Activated CD4-positive, alpha-beta T cell treated with anti-CD3 and anti-CD28 coated beads, Interleukin-2, amount 50 U/mL, for 1 hour (primary cell): ENCODE data around the gene MTNR1A.
"Not testable (repeated sequence)": the region's sequence is repeated elsewhere in the genome, so short reads cannot be mapped to it uniquely, and the experiment has no call there.

Experiments
- DNase-seq: peaks from one replicate; pipeline ENCODE4 v3.0.0-alpha.2; 2020

Gene MTNR1A

DNA sequence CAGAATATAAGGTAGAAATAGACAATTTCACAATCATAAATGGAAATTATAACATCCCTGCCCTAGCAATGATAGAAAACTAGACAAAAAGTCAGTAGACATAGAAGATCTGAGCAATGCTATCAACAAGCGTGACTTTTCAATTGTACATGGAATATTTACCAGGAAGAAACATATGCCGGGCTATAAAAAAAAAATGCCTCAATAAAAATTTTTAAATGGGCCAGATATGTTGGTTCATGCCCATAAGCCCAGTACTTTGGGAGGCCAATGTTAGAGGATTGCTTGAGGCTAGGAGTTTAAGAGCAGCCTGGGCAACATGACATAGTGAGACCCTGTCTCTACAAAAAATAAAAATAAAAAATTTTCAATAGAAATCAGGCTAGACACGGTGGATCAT lies 5.3 kb upstream of the MTNR1A start:
- no peak for DNase-seq

DNA sequence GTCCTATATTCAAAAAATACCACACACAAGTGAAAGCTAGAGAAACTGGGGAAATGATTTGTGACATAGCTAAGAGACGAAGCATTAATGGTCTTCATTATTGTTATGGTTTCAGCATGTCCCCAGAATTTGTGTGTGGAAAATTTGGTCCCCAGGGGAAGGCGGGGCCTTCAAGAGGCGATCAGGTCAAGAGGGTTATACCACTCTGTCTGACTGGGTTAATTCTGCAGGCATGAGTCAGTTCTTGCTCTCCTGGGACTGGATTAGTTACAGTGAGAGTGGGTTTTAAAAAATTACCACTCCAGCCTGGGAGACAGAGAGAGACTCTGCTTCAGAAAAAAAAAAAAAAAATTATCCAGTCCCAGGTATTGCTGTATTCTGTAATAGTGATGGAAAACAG lies 2.1 kb upstream of the MTNR1A start:
- DNase-seq = no peak

DNA sequence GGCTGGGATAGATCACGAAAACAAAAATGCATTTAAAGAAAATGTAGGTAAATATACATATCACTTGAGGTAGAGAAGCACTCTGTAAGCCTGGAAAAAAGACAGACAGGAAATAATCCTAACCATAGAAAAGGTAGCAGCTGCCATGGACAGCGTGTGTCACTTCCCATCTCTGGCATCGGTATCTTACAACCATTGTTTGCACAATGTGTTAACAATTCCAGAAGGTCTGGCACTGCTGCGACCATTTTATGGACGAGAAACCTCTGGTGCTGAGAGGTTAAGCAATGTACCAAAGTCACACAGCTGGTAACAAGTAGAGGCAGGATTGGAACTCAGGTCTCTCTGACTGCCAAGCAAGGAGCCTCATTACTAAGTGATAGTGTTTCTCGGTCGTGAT lies 1.7 kb upstream of the MTNR1A start:
- no peak for DNase-seq

DNA sequence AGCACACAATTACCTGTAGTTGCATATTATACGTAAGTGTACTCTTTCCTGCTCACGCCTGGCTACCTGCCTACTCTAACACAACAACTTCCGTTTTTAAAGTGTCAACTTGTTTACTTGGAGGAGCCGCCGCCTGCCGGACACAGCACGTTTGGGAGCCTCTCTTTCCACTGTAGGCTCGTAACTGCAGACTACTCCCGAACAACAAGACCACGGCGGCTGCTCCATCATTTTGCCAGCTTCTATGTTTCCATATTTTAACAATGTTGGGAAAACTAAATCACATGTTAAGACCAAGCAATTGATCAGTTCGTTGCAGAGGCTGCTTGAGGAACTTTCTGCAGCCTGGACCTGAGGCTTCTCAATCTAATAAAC lies 841 bp downstream of the MTNR1A start:
- no peak for DNase-seq

DNA sequence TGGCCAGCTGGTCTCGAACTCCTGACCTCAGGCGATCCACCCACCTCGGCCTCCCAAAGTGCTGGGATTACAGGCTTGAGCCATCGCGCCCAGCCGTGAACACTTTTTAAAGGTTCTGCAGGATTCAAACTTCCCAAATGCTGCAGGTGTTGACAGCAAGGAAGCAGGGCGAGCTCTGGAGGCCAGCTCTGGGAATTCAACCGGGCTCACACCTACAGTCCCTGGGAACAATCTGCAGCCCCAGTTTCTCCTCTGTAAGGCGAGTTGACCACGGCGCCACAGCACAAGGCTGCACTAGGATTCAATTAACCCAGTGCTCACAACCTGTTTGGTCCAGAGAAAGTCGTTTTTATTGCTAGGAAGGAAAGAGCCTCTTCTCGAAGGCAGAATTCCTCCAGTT lies 1.6 kb downstream of the MTNR1A start:
- DNase-seq = no peak

DNA sequence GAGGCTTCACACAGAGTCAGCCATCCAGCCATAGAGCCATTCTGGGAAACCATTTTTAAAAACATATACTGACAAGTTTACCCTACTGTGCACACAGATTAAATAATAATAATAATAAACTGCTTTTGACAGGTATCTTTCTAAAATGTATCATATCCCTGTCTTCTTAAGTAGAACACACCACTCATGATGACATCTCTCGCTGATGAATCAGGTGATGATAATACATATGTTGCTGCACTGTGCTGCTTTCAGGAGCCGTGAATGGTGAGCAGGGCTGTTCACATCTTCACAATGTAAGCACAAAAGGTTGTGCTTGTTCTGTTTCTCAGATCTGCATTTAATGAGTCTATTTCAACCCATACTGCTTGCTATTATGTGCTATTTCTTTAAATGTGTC lies 3.5 kb downstream of the MTNR1A start:
- no peak for DNase-seq

DNA sequence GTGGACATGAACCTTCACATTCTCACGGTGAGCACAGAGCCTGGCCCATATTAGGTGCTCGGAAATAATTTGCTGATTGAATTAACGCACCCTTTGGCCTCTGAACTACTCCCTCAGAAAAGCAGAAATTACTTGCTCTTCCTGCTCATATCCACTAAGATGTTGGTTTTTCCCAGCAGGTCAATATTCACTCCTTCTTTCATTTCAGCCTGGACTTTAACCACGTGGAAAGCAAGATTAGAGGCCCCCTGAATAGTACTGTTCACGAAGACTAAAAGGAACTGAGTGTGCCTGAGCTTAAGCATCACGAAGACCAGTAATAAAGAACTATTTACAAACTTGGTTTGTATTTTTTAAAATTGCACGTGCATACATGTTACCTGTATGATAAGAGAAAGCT lies 9.9 kb downstream of the MTNR1A start:
- no peak for DNase-seq

DNA sequence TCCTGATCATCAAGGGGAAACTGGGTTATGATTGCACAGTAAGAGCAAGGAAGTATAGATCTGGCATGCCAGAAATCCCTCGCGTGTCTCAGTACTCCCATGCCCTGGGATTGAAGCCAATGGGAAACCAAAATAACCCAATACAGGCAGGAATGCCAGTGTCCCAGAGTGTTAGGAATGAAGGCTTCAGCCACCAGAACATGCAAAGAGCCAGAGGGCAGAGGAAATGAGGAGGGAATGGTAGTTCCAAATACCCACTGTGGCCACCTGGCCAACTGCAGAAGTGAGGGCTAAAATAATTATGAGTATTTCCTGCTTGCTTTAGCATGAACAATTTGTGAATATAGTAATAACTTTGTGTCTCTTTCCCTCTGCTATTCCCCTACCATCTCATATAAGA lies 12.2 kb downstream of the MTNR1A start:
- no peak for DNase-seq

DNA sequence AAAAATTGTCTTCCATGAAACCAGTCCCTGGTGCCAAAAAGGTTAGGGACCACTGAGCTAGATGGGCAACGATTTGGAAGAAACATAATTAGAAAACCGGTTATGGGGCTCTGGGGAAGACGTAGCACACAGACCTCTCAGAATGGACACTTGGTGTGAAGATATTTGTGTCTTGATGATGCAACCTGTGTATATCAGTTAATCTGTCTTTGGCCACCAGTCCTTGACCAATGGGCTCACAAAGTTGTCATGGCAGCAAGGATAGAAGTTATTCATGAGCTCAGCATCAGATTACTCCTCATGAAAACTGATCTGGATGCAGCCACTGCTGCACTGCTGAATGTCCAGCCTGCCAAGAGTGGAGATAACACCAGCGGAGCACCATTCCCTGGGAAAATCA lies 13.6 kb downstream of the MTNR1A start:
- no peak for DNase-seq

DNA sequence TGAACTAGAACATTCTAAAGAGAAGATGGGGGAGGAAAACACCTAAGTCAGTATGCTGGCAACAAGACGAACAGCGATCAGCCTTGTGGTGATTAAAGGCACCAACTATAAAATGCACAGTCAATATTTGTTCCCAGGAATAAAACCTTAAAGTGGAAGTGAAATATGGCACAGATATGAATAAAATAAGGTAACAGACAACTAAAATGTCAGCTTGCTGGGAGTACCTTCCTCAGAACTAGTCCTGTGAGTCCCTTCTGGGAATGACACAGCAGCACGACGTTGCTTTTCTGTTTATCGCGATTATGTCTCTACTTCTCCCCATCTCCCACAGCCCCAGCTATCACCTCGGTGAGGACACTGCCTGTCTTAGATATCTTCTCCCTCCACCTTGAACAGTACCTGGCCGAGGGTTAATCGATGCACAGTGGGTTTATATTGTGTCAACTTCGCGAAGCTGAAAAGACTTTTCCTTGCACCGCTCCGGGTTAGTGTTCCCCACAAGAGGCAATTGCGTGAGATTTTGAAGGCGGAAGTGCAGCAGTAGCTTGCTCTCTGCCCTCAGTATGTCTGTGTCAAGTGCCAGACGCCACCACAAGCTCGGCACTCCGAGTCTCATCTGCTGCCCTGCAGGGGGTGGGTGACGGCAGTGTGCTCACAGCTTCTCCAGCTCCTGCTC lies 17.4 kb downstream of the MTNR1A start:
- no peak for DNase-seq

DNA sequence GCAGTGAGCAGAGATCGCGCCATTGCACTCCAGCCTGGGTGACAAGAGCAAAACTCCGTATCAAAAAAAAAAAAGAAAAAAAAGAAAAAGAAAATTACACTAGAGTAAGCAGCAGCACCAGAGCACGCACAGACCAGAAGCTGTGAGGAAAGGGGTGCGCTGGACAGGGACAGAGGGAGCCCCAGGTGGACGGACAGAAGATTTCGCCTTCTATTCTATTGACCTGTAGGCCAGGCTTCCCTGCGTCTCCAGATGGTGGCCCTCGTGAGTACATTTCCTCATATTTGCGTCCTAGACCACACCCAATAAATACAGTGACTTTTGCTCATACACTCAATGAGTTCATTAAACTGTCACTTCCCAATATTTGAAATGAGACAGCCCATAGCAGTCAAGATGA lies 19.1 kb downstream of the MTNR1A start:
- no peak for DNase-seq

DNA sequence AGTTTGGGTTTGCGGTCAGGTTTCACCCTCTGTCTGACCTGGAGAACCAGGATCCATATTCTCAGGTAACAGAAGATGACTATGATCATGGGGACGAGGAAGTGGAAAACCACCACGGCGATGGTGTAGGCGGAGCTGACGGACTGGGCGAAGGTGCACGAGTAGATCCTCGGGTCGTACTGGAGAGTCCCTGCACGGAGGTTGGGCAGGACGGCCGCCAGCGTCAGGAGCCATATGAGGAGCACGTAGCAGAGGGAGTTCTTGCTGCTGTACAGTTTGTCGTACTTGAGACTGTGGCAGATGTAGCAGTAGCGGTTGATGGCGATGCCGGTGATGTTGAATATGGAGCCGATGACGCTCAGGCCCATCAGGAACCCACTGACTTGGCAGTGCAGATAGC lies 21.3 kb downstream of the MTNR1A start:
- no peak for DNase-seq

DNA sequence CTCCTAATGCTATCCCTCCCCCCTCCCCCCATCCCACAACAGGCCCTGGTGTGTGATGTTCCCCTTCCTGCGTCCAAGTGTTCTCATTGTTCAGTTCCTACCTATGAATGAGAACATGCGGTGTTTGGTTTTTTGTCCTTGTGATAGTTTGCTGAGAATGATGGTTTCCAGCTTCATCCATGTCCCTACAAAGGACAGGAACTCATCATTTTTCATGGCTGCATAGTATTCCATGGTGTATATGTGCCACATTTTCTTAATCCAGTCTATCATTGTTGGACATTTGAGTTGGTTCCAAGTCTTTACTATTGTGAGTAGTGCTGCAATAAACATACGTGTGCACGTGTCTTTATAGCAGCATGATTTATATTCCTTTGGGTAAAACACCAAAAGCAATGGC lies 31.4 kb downstream of the MTNR1A start:
- not testable (repeated sequence) for DNase-seq

DNA sequence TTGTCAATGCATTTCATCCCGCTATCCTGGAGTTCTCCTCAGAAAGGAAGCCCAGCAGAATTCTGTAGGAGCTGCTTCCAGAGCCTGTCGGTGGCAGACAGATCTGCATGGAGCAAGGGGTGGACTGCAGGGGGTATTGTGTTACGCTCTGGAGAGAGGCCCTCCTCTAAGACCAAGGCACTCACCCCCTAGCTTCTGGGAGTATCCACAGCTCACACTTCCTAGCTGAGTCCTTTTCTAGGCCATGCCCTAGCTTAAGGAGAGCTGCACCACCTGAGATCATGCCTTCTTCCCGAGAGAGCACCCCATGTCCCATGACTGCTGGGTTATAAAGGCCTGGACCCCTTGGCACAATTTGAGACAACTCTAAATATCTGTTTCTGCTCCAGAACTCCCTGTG lies 39.1 kb downstream of the MTNR1A start:
- DNase-seq = no peak

DNA sequence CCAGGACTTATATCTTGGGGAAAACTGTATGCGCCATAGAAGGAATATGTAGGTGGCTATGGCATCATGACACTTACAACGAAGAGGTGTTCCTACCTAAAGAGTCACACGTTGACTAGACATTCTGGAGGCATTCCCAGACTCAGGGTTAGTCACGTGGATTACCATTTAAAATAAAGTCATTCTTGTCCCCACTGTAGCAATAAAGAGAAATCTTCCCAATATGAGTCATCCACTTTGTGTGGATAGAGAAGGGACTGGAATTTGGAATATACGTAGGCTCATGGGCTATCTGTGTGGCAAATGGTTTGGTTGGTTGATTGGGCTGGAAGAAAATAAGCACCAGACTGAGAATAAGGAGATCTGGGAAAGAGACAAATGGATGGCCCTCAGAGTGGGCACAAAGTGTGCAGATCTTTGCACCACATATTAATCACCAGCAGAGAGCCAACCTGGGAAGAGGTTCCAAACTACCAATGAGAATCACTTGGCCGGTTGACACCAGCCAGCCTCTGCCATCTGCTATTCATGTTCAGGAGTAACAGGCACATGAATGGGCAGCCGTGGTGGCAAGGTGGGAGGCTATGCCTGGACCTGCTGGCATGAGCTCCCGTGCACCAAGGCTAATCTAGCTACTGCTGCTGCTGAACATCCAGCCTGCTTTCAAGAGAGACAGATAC lies 41.0 kb downstream of the MTNR1A start:
- DNase-seq = no peak

DNA sequence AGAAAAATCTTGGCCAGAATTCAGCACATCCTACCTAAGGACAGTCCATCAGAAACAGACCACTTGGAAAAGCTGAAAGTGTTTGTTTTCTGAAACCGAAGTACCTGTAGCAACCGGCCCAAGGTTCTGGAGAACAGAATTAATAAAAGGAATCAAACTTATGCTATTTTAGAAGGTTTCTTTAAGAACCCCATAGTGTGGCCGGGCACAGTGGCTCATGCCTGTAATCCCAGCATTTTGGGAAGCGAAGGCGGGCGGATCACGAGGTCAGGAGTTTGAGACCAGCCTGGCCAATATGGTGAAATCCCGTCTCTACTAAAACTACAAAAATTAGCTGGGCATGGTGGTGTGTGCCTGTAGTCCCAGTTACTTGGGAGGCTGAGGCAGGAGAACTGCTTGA lies 50.6 kb downstream of the MTNR1A start:
- not testable (repeated sequence) for DNase-seq

DNA sequence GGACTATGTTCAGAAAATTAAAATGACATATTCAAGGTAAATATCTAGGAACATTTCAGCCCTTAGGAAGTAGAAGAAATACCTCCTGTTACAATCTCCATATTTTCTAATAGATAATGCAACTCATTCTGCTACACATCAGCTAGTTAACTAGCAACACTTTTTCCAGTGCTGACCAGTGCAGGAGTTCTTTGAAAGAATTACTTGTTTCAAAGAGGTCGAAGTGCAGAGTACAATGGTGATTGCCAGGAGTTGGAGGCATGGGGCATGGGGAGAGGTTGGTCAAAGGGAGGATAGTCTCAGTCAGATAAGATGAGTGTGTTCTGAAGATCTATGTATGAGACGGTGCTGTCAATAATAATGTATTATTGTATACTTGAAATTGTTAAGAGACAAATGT lies 53.1 kb downstream of the MTNR1A start:
- no peak for DNase-seq

DNA sequence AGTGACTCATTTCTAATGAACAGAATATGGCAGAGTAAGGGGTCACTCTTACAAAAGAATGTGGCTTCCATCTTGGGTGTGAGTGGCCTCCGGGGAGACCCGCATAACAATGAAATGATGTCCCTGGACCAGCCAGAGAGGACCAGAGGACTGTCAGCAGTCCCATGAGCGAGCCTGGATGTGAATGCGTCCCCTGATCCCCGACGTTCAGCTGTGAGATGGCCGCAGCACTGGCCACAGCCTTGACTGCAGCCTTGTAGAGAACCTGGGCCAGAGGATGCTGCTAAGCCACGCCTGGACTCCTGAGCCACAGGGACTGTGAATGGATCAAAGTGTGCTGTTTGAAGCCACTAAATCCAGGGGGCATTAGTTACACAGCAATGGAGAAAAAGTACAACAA lies 53.8 kb downstream of the MTNR1A start:
- no peak for DNase-seq

DNA sequence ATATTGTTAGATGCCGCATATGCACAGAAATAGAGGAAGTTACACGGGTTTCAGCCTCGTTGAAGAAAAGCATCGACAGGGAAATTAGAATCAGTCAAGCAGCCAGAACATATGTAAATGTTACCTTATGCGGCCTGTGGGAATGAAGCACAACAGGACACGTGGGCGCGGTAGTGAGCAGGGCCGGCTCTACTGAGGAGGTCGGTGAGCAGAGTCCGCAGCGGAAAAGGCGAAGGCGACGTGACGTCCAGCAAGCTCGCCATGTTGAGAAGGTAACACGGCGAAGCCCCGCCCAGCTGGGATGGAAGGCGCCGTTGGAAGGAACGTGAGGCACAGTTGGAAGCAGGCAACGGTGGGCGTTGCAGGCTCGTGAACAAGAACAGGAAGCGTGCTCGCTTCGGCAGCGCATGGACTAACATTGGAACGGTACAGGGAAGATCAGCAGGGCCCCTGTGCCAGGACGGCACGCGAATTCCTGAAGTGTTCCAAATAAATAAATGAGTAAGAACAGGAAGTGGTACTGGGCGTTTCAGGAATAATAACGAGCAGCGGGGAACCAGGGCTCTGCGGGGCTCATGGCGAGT lies 54.6 kb downstream of the MTNR1A start:
- DNase-seq = no peak

DNA sequence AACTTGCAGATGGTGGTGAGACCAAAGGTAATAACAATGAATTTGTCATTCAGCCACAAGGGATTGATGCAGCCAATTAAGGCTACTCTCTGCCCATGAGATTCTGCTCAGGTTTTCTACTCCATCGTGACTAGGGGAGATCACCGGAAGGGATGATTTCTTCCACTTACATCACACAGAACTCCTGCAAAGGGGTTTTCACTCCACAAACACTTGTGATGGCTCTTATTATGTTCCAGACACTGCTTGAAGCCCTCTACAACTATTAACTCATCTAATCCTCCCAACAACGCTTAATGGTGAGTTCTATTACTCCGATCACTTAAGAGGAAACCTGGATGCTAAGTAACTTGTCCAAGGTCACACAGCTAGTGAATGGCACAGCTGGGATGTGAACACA lies 55.9 kb downstream of the MTNR1A start:
- no peak for DNase-seq

DNA sequence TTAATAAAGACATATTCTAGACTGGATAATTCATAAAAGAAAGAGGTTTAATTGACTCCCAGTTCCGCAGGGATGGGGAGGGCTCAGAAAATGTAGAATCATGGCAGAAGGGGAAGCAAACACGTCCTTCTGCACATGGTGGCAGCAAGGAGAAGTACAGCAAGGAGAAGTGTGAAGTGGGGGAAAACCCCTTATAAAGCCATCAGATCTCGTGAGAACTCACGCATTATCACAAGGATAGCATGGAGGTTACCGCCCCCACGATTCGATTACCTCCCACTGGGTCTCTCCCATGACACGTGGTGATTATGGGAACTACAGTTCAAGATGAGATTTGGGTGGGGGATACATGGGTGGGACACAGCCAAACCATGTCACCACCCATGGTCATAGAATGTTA lies 58.3 kb downstream of the MTNR1A start:
- DNase-seq = no peak

DNA sequence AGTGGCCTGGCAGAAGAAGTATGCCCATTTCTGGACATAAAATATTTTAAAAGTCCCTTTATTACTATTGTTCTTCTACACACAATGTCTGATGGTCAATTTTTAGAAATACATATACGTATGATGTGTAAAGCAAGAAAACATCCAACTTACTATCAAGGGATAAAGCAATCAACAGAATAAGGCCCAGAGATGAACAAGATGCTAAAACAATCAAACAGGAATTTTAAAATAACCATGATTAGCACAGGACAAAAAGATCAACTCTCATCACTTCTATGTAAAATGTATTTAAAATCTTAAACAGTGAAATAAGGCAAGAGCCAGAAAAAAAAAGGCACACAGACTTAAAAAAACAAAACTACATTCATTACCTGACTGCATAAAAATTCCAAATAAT lies 60.9 kb downstream of the MTNR1A start:
- DNase-seq = no peak

DNA sequence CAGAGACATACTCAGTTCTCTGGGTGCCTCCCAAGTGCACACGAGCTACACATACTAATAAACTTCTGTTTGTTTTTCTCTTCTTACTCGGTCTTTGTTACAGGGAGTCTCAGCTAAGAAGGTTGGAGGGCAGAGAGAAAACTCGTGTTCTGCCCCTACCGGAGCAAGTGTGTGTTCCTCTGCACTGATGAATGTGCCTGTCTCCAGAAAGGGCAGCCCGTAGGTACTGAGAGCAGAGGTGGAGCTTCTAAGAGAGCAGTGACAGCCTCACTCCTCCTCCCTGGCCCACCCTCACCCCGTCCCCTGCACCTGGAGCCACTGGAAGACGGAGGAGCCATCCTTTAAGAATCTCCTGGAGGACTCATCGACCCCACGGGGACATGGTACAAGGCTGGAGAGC lies 67.6 kb downstream of the MTNR1A start:
- no peak for DNase-seq

DNA sequence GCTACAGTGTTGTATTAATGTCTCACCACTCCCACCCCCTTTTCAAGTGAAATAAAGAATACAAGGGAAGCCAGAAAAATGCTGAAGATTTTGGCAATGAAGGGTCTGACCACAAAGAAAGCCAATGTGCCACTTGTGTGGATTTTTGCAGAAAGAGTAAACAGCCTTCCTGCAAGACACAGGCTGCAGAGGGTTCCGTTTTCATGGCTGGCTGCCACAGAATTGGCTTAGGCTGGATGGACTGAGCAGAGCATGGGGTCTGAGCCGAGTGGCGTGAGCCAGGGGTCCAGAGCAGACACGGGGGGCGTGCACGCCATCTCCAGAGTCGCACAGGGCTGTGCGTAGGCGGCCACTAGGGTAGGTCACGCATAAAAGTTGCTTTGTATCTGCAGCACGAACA lies 69.2 kb downstream of the MTNR1A start:
- DNase-seq = no peak

DNA sequence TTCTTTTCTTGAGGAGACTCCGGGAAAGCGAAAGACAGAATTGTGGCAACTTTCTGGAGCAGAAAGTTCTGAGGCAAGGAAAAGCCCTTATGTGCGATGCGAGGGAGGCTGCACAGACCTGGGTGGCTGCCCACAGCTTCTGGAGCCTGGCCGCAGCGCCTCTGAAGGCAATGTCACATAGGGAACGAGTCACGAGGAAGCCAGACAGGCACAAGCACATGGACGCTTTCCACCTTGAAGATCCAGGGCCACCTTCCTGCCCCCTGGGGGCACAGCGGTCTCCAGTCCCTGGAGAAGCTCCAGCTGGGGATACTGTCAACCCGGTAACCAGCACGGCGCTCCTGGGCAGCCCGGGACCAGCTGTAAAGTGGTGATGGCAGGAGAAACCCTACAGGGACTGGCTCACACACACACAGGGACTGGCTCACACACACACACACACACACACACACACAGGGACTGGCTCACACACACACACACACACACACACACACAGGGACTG lies 69.8 kb downstream of the MTNR1A start:
- DNase-seq = no peak
